ENCODE measurements around the gene SPIB. TPM values are rescaled to one million over a fixed set of nuclear protein-coding genes. Genes with fewer than 3 reads are reported as not detected.

SPIB gene
- not detected in 2 replicates for total RNA-seq

DNA sequence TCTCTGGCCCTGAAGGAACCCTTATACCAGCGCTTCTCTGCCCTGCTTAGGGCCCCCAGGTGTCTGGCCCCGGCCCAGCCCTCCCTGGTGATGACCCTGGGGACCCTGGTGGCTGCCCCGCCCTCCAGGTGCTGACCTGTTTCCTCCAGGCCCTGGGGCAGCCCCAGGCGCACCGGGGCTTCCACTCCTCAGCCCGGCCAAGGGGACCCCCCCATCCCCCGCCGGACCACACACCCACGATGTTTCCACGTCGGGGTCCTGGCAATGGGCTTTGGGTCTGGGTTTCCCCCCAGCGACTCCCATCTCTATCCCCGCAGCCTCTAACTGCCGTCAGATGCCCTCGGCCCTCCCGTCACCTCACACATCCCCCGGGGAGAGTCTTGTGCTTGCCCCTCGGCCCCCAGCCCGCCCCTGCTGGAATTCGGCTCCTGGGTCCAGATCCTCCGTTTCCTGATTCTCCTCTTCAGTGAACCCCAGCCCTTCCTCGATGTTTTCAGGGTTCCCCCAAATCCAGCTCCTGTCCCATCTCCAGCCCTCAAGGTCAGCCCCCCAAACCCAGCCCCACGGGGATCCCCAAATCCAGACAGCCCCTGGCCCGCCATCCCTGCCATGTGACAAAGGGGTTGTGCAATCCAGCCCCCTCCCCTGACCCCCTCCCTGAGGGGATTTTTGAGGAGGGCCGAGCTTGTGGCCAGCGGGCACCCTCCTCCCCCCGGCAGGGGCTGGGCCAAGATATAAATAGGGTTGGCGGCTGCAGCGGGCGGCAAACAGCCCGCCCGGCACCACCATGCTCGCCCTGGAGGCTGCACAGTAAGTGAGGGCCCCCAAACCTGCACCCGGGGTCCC is at the start of gene SPIB:
Gene SPIB (plus strand): TSS at position 763 of the 846 bp plus-strand sequence. CDS start 25 bp downstream, at position 788.

DNA sequence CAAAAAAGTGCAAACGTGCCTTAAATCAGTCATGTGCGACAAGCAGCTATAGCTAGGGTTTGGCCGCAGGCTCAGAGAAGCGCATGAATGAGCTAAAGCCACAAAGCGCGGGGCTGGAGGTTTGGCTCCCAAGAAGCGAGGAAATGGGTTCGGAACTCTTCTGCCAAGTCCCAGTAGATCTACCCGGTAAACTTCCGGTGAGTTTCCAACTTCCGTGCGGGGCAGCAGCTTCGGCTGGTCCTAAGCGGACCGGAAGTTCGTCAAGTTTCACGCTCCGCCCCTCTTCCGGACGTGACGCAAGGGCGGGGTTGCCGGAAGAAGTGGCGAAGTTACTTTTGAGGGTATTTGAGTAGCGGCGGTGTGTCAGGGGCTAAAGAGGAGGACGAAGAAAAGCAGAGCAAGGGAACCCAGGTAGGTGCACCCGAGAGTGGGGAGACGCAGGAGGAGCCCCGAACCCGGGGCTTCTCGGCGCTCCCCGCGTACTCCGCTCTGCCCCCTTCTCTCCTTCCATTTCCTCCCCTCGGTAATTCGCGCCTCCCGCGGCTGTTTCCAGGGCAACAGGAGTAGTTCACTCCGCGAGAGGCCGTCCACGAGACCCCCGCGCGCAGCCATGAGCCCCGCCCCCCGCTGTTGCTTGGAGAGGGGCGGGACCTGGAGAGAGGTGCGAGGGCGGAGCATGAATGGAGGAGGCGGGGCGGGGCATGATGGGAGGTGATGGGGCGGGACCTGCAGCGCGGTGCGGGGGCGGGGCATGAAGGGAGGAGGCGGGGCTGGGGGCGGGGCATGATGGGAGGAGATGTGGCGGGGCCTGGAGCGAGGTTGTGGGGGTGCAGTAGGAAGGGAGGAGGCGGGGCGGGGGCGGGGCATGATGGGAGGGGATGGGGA is 42.3 kb upstream of the SPIB start, which contains the start of gene NR1H2:
Gene NR1H2 (plus strand): TSS at position 292 of the 885 bp plus-strand sequence. CDS start 1,149 bp downstream, outside the sequence.

GRCh38 chr19:50383852-50384684 is 34.7 kb upstream of the SPIB start, which contains the start of gene POLD1:
TSS of gene POLD1 (plus strand) at chr19:50384347. CDS start at chr19:50398852, 14,505 bp downstream.

GRCh38 chr19:50432221-50433028 is 13.7 kb downstream of the SPIB start, which contains the start of gene MYBPC2:
TSS of gene MYBPC2 (plus strand) at chr19:50432892. CDS start at chr19:50432954, 62 bp downstream.

DNA sequence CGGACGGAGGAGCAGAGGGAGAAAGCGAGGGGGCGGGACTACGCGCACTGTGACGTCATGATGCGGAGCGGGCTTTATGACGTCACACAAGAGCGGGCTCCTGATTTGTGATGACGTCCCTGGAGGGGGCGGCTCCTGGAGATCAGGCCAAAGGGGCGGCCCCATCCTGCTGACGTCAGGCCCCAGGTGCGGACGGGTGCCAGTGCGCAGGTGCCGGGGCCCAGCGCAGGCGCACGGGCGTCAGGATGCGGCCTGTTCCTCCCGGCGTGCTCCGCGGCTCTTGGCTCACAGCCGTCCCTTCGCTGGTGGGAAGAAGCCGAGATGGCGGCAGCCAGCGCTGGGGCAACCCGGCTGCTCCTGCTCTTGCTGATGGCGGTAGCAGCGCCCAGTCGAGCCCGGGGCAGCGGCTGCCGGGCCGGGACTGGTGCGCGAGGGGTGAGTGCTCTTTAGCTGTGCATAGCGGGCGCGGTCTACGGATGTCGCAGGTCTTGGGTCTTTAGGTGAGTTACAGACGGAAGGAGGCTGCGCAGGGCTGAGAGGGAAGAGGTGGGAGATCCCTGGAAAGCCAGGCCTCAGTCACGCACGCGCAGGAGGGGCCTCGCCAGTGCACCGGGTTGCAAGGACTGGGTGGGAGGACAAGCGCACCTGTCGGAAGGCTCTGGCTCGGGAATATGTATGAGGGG is 57.6 kb downstream of the SPIB start, which contains the start of the genes EMC10 and GARIN5A:
Gene EMC10 (plus strand): TSS at position 284 of the 683 bp plus-strand sequence. CDS start 38 bp downstream, at position 322.
Gene GARIN5A (minus strand): TSS at position 625 of the 683 bp plus-strand sequence. CDS start 460 bp downstream, at position 165.

Other genes with a start within 250 kb of the SPIB start
- not detected in 2 replicates for gene MYH14, start 215.3 kb upstream of the SPIB start, total RNA-seq
- gene KCNC3, start 89.6 kb upstream of the SPIB start, total RNA-seq, result not detected in 2 replicates
- 0.11 and 0.25 TPM in 2 replicates for gene NAPSA, start 53.3 kb upstream of the SPIB start, total RNA-seq
- gene NR1H2, start 42.5 kb upstream of the SPIB start, total RNA-seq, result 74.4 and 98.2 TPM in 2 replicates
- 31.4 and 72.3 TPM in 2 replicates for gene POLD1, start 34.6 kb upstream of the SPIB start, total RNA-seq
- not detected in 2 replicates for gene MYBPC2, start 14.0 kb downstream of the SPIB start, total RNA-seq
- gene EMC10, start 57.6 kb downstream of the SPIB start, total RNA-seq, result 29.9 and 48.5 TPM in 2 replicates
- 0.37 TPM in 1 of 2 replicates, not detected in the other for gene GARIN5A, start 57.9 kb downstream of the SPIB start, total RNA-seq
- gene JOSD2, start 92.3 kb downstream of the SPIB start, total RNA-seq, result 31.3 and 32.5 TPM in 2 replicates
- gene ASPDH, start 95.0 kb downstream of the SPIB start, total RNA-seq, result not detected in 2 replicates
- 0.12 TPM in 1 of 2 replicates, not detected in the other for gene LRRC4B, start 149.5 kb downstream of the SPIB start, total RNA-seq
- 0.11 and 0.25 TPM in 2 replicates for gene SYT3, start 220.9 kb downstream of the SPIB start, total RNA-seq
- gene C19orf81, start 230.5 kb downstream of the SPIB start, total RNA-seq, result 0.22 TPM in 1 of 2 replicates, not detected in the other